C4-2B (cell line): ENCODE measurements around the gene UCHL5.

Source experiments
- H3K27ac ChIP-seq: fragments of 450-650 bp; 2 replicates; pipeline ENCODE4 v1.5.1; 2017
- CTCF ChIP-seq: fragments of 450-650 bp; conservative IDR thresholded peaks from 2 replicates; pipeline ENCODE4 v1.5.1; 2017; ENCODE audit warnings: mild to moderate bottlenecking
- ZFX ChIP-seq: fragments of 450-650 bp; IDR thresholded peaks from 2 replicates; pipeline ENCODE4 v1.6.1; 2017

UCHL5 gene

DNA sequence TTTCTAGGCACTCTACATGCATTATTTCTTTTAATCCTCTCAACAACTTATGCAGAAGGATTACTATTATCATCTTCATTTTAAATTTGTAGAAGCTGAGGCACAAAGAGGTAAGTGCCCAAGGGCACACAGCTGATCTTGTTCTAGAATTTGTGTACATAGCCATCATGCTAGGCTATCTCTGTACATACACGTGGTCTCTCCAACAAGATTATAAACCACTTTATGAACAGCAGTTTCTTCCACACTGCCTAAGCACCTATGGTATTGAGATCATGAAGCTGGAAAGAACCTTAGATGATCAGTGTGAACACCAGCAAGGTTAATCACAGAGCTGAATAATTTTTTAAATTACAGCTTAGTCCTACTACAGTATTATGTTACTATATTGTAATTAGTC is 28.9 kb downstream of the UCHL5 start:
- TF ChIP-seq ZFX (no peak), CTCF (no peak)
- H3K27ac ChIP-seq = no peak overlapping the region

GRCh38 chr1:193025218-193025617 is 33.9 kb downstream of the UCHL5 start:
- H3K27ac ChIP-seq = no peak overlapping the region
- TF ChIP-seq ZFX = no peak
- TF ChIP-seq CTCF = no peak

DNA sequence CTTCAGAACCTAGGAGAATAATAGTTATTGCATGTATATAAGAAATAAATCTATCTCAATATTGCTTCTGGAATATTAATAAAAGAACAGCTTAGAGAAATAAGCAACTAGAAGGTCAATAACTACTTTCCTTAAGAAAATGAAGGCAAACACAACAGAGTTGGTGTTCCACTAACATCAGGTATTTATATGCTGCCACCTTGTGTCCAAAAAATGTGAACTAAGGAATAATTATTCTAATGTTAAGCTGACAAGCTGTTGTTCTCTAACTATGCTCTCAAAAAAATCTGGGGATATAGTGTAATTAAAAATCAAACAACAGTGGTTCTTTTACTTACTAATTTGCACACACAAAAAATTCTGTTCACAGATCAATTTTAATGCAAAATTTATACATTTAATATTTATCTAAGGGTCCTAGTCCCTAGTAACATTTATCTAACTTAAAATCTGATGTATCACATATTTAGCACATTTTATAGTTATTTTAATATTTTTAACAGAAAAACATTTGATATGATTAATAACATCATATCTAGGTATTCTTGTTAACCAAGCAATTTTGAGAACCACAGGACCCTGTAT is 39.6 kb downstream of the UCHL5 start:
- TF ChIP-seq ZFX = no peak
- TF ChIP-seq CTCF = peak; percentile 76
- no peak overlapping the region for H3K27ac ChIP-seq

- no peak overlapping the region for H3K27ac ChIP-seq
- no peak for TF ChIP-seq CTCF
- no peak for TF ChIP-seq ZFX
Measured at GRCh38 chr1:193016788-193017187, 42.4 kb downstream of the UCHL5 start.

DNA sequence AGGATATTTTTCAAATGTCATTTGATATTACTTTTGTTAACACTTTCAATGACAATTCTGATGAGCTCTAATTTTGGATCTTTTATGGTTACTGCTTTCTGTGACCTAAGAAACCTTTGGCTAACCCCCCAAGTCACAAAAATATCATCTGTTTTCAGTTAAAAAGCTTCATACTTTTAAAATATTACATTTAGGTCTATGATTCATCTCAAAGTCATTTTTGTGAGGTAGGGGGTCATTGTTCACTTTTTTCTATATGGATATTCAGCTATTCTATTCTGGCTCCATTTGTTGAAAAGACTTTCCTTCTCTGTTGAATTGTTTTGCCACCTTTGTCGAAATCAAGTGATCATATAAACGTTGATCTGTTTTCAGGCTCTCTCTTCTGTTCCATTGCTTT is 44.8 kb downstream of the UCHL5 start:
- no peak overlapping the region for H3K27ac ChIP-seq
- no peak for TF ChIP-seq ZFX
- TF ChIP-seq CTCF = no peak

- TF ChIP-seq CTCF = no peak
- no peak for TF ChIP-seq ZFX
- H3K27ac ChIP-seq = no peak overlapping the region
Measured at GRCh38 chr1:193013707-193014106, 45.5 kb downstream of the UCHL5 start.

DNA sequence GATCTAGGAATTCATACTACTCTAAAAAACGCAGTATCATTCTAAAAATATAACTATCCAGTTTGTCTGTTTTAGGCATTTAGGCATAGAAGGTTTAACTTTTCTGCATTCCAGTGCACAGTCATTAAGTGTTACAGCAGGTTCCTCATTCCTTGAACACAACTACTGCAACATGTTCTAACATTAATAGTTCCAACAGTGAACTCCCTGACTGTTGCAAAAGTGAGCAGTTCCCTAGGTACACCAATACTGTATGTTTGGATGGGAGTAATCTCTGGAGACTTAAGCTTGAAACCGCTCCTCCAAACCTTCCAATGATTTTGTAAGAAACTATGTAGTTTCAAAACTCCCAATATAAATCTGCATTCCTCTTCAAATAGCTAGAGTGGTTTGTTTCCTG is 46.2 kb downstream of the UCHL5 start:
- no peak overlapping the region for H3K27ac ChIP-seq
- TF ChIP-seq CTCF (no peak), ZFX (no peak)
